Left renal cortex interstitium (tissue), 4 donors: ENCODE results near the gene SPARCL1. TPM values are rescaled to one million over a fixed set of nuclear protein-coding genes. Genes with fewer than 3 reads are reported as not detected.
"Not testable (repeated sequence)": the region's sequence is repeated elsewhere in the genome, so short reads cannot be mapped to it uniquely, and the experiment has no call there.

Source experiments
- DNase-seq, 4 donors: peaks; one replicate each; pipeline ENCODE4 v3.0.0-alpha.2; 2013; ENCODE audit warnings: low read depth in 4 of 4, low spot score in 2 of 4, missing footprints in 1 of 4
- polyA plus RNA-seq, 4 donors: library from polyadenylated mRNA; unstranded; fragments of 120-200 nt; gene quantifications; one replicate each; pipeline ENCODE4 v1.2.1, GENCODE V29; 2013; ENCODE audit not compliant: insufficient read length in 4 of 4

SPARCL1 gene
- polyA plus RNA-seq, 4 donors, result 8.5 to 26.8 (median 13.1) TPM

- DNase-seq, result no peak
Measured at GRCh38 chr4:87506974-87507701, 22.0 kb downstream of the SPARCL1 start.

- DNase-seq, result no peak
Measured at GRCh38 chr4:87505862-87506261, 23.3 kb downstream of the SPARCL1 start.

- no peak for DNase-seq
Measured at GRCh38 chr4:87502580-87503238, 26.5 kb downstream of the SPARCL1 start.

- DNase-seq, result no peak
Measured at GRCh38 chr4:87500092-87500462, 29.1 kb downstream of the SPARCL1 start.

- no peak for DNase-seq
Measured at GRCh38 chr4:87499403-87500091, 29.6 kb downstream of the SPARCL1 start.

GRCh38 chr4:87498446-87498900 lies 30.7 kb downstream of the SPARCL1 start:
- DNase-seq, result no peak

- no peak for DNase-seq
Measured at GRCh38 chr4:87497578-87497977, 31.6 kb downstream of the SPARCL1 start.

GRCh38 chr4:87497159-87497558 lies 32.0 kb downstream of the SPARCL1 start:
- no peak for DNase-seq

GRCh38 chr4:87493115-87493514 lies 36.1 kb downstream of the SPARCL1 start:
- DNase-seq, result no peak

- not testable (repeated sequence) for DNase-seq
Measured at GRCh38 chr4:87491851-87492250, 37.3 kb downstream of the SPARCL1 start.

GRCh38 chr4:87491436-87491835 lies 37.7 kb downstream of the SPARCL1 start:
- DNase-seq, result no peak

- DNase-seq, result no peak
Measured at GRCh38 chr4:87490664-87491369, 38.4 kb downstream of the SPARCL1 start.

GRCh38 chr4:87489678-87490077 lies 39.5 kb downstream of the SPARCL1 start:
- no peak for DNase-seq

- not testable (repeated sequence) for DNase-seq
Measured at GRCh38 chr4:87488666-87489065, 40.5 kb downstream of the SPARCL1 start.

- not testable (repeated sequence) for DNase-seq
Measured at GRCh38 chr4:87483247-87483646, 45.9 kb downstream of the SPARCL1 start.

GRCh38 chr4:87481377-87481776 lies 47.8 kb downstream of the SPARCL1 start:
- DNase-seq, result no peak

- DNase-seq, result no peak
Measured at GRCh38 chr4:87478732-87479250, 50.4 kb downstream of the SPARCL1 start.

- DNase-seq, result no peak
Measured at GRCh38 chr4:87476934-87477333, 52.2 kb downstream of the SPARCL1 start.

- DNase-seq, result no peak
Measured at GRCh38 chr4:87469390-87469789, 59.8 kb downstream of the SPARCL1 start.

GRCh38 chr4:87465739-87466366 lies 63.3 kb downstream of the SPARCL1 start:
- DNase-seq, result peak; percentile 11 to 36 (median 15)
